Measurements from ENCODE around the gene RFC4. TPM values are rescaled to one million over a fixed set of nuclear protein-coding genes. Genes with fewer than 3 reads are reported as not detected.
"Not testable (repeated sequence)": the region's sequence is repeated elsewhere in the genome, so short reads cannot be mapped to it uniquely, and the experiment has no call there.

Gene RFC4
- total and polyA plus RNA-seq, 7 donors: 8.7 to 30.3 (median 16.4) TPM

GRCh38 chr3:186825872-186826409 is 19.7 kb upstream of the RFC4 start:
- no peaks in the 10 kb centered on the region for H3K36me3 ChIP-seq
- intact Hi-C loops (cut with DNase I): loop anchor here (2.0 to 5.0 kb wide), 3 partner anchors 19 to 719 kb away; partner anchors contain the start of genes ETV5 and RFC4
- no peaks in the 10 kb centered on the region for H3K9me3 ChIP-seq
- H3K27ac ChIP-seq: no peak overlapping the region
- no peak for DNase-seq
- TF ChIP-seq CTCF (IDR thresholded peaks at IDR 0.05) (no peak), EP300 (IDR thresholded peaks at IDR 0.05) (no peak), POLR2A (IDR thresholded peaks at IDR 0.05) (no peak), POLR2AphosphoS5 (IDR thresholded peaks at IDR 0.05) (no peak)
- H3K27me3 ChIP-seq: peaks cover 18 to 59% (median 40%) of the 10 kb centered on the region in 3 donors
- H3K4me3 ChIP-seq: no peak overlapping the region
- H3K4me1 ChIP-seq: peaks cover 0 to 29% (median 13%) of the 10 kb centered on the region in 4 donors
- 37 to 48% methylated on average over 11 of the region's 11 CpGs for WGBS, 2 donors

GRCh38 chr3:186825294-186825821 is 19.1 kb upstream of the RFC4 start:
- Histone ChIP-seq H3K4me1 (peaks cover 0 to 29% (median 13%) of the 10 kb centered on the region in 4 donors), H3K36me3 (no peaks in the 10 kb centered on the region), H3K27ac (no peak overlapping the region), H3K4me3 (no peak overlapping the region), H3K27me3 (peaks cover 18 to 53% (median 38%) of the 10 kb centered on the region in 3 donors), H3K9me3 (no peaks in the 10 kb centered on the region)
- intact Hi-C loops (cut with DNase I): loop anchor here (5.0 kb wide), 2 partner anchors 342 to 718 kb away; partner anchors contain the start of gene ETV5
- DNase-seq: no peak
- 9 to 13% methylated on average over 23 of the region's 23 CpGs for WGBS, 2 donors
- TF ChIP-seq POLR2AphosphoS5 (IDR thresholded peaks at IDR 0.05): no peak
- no peak for TF ChIP-seq EP300 (IDR thresholded peaks at IDR 0.05)
- no peak for TF ChIP-seq POLR2A (IDR thresholded peaks at IDR 0.05)
- TF ChIP-seq CTCF (IDR thresholded peaks at IDR 0.05): no peak

GRCh38 chr3:186824430-186825139 is 18.3 kb upstream of the RFC4 start:
- WGBS, 2 donors: 31 to 39% methylated on average over 18 of the region's 18 CpGs
- intact Hi-C loops (cut with DNase I): loop anchor here (5.0 kb wide), 2 partner anchors 343 to 717 kb away; partner anchors contain the start of gene ETV5

GRCh38 chr3:186823386-186823785 is 17.1 kb upstream of the RFC4 start:
- Histone ChIP-seq H3K27ac (no peak overlapping the region), H3K4me1 (peaks cover 0 to 29% (median 13%) of the 10 kb centered on the region in 4 donors), H3K9me3 (no peaks in the 10 kb centered on the region), H3K4me3 (no peak overlapping the region), H3K27me3 (peaks cover 15 to 33% (median 18%) of the 10 kb centered on the region in 3 donors), H3K36me3 (no peaks in the 10 kb centered on the region)
- TF ChIP-seq CTCF (IDR thresholded peaks at IDR 0.05) (no peak), EP300 (IDR thresholded peaks at IDR 0.05) (no peak), POLR2AphosphoS5 (IDR thresholded peaks at IDR 0.05) (no peak), POLR2A (IDR thresholded peaks at IDR 0.05) (no peak)
- intact Hi-C loops (cut with DNase I): no loop called here
- 67 to 78% methylated on average over 2 of the region's 2 CpGs for WGBS, 2 donors
- DNase-seq: no peak

More at GRCh38 chr3:186824430-186825139, 18.3 kb upstream of the RFC4 start:
- peaks cover 0 to 29% (median 13%) of the 10 kb centered on the region in 4 donors for H3K4me1 ChIP-seq
- peaks cover 15 to 45% (median 30%) of the 10 kb centered on the region in 3 donors for H3K27me3 ChIP-seq
- no peak overlapping the region for H3K4me3 ChIP-seq
- H3K36me3 ChIP-seq: no peaks in the 10 kb centered on the region
- H3K9me3 ChIP-seq: no peaks in the 10 kb centered on the region
- no peak overlapping the region for H3K27ac ChIP-seq
- no peak for TF ChIP-seq EP300 (IDR thresholded peaks at IDR 0.05)
- TF ChIP-seq POLR2A (IDR thresholded peaks at IDR 0.05): no peak
- TF ChIP-seq CTCF (IDR thresholded peaks at IDR 0.05): no peak
- no peak for TF ChIP-seq POLR2AphosphoS5 (IDR thresholded peaks at IDR 0.05)
- no peak for DNase-seq

- H3K27ac ChIP-seq; H3K36me3 ChIP-seq; intact Hi-C loops (cut with DNase I); H3K9me3 ChIP-seq; DNase-seq; H3K4me3 ChIP-seq: not testable (repeated sequence)
- Histone ChIP-seq H3K4me1 (peaks cover 0 to 24% (median 10%) of the 10 kb centered on the region in 4 donors), H3K27me3 (peaks cover 15 to 30% (median 16%) of the 10 kb centered on the region in 3 donors)
- 31 to 70% methylated on average over 1 of the region's 1 CpG for WGBS, 2 donors
These were observed 16.1 kb upstream of the RFC4 start for GRCh38 chr3:186822388-186822759.
